ENCODE measurements around the gene NRL.

GRCh38 chr14:24056800-24057184 is 58.0 kb downstream of the NRL start:
- TF ChIP-seq CTCF (IDR thresholded peaks at IDR 0.05): no peak
- TF ChIP-seq ZFX (IDR thresholded peaks at IDR 0.05; ENCODE audit: borderline replicate concordance): no peak

Data from 22Rv1 (cell line).